Stomach (tissue), 9 donors: Measurements from ENCODE around the gene PLPP2. TPM values are rescaled to one million over a fixed set of nuclear protein-coding genes. Genes with fewer than 3 reads are reported as not detected.

Source experiments
- DNase-seq, 2 donors: peaks; one replicate each; pipeline versions ENCODE4 v3.0.0 to v3.0.0-alpha.2; 2013 to 2019
- H3K27ac ChIP-seq, 5 donors: fragments of 200-600 bp in 4 of 5; sonication (generic) in 4 of 5; one replicate each; pipeline ENCODE4 v1.5.1; 2013 to 2019; ENCODE audit warnings: mild to moderate bottlenecking in 1 of 5, moderate library complexity in 1 of 5
- H3K27me3 ChIP-seq, 3 donors: fragments of 200-600 bp; sonication (generic); one replicate each; pipeline ENCODE4 v1.5.1; 2017 to 2019; ENCODE audit warnings: mixed run types in 1 of 3
- H3K36me3 ChIP-seq, 4 donors: fragments of 200-600 bp; sonication (generic); 1 replicate in 3 of 4; 2 replicates in 1 of 4; pipeline ENCODE4 v1.5.1; 2016 to 2019
- H3K4me1 ChIP-seq, 4 donors: fragments of 200-600 bp; sonication (generic); one replicate each; pipeline ENCODE4 v1.5.1; 2016 to 2019
- H3K4me3 ChIP-seq, 4 donors: fragments of 200-600 bp; sonication (generic) in 3 of 4; one replicate each; pipeline ENCODE4 v1.5.1; 2016 to 2019; ENCODE audit warnings: mild to moderate bottlenecking in 1 of 4
- H3K9me3 ChIP-seq, 4 donors: fragments of 200-600 bp; sonication (generic); one replicate each; pipeline ENCODE4 v1.5.1; 2016 to 2019
- CTCF ChIP-seq, 7 experiments: fragments of 450-650 bp in 4 of 7; fragments of 200-600 bp in 3 of 7; sonication (generic) in 3 of 7; IDR thresholded peaks; one replicate each; pipeline ENCODE4 v1.5.1; 2016 to 2019; ENCODE audit warnings: antibody characterized with exemption in 7 of 7, control low read depth in 2 of 7, mild to moderate bottlenecking in 1 of 7
- EP300 ChIP-seq: sonication (generic); formaldehyde crosslinking; IDR thresholded peaks from one replicate; pipeline ENCODE4 v1.6.1; 2017; ENCODE audit warnings: antibody characterized with exemption
- POLR2A ChIP-seq, 4 donors: fragments of 450-650 bp; IDR thresholded peaks; one replicate each; pipeline ENCODE4 v1.6.1; 2016; ENCODE audit warnings: antibody characterized with exemption in 4 of 4, control low read depth in 2 of 4, mild to moderate bottlenecking in 1 of 4, moderate library complexity in 1 of 4
- POLR2AphosphoS5 ChIP-seq, 3 donors: sonication (generic); formaldehyde crosslinking; IDR thresholded peaks; one replicate each; pipeline ENCODE4 v1.6.1; 2016; ENCODE audit warnings: antibody characterized with exemption in 3 of 3
- WGBS, 5 donors: extraction: QIAGEN DNeasy Blood & Tissue Kit in 3 of 5; methylation state at CpG; one replicate each; pipeline versions ENCODE4 v1.1.5 to v1.1.7; 2013 to 2018; 5-methylcytosine and 5-hydroxymethylcytosine counted together
- intact Hi-C: fragments of 100-400 bp; cut with DNase I; formaldehyde crosslinking; loops from one replicate; pipeline ENCODE4 v1.15.1; 2023; ENCODE audit warnings: low total_unique reads
- polyA plus RNA-seq, 3 donors: library from polyadenylated mRNA; stranded (reverse); fragments of 200-250 nt; gene quantifications; one replicate each; pipeline ENCODE4 v1.2.3, GENCODE V29; 2013
- total RNA-seq, 5 donors: library from RNA; depleted of rRNA; stranded (reverse); fragments of >200 nt; gene quantifications; one replicate each; pipeline versions ENCODE4 v1.1.0 to v1.2.3, GENCODE V29; 2014 to 2016
- donor health status: healthy with polysubstance abuse.
- donor health status: Bipolar disorder and iron deficiency.
- donor health status: healthy.

Gene PLPP2
- total and polyA plus RNA-seq, 8 donors = 22.2 to 228 (median 46.1) TPM

- TF ChIP-seq EP300 = no peak
- TF ChIP-seq POLR2AphosphoS5 (IDR thresholded peaks at IDR 0.05) = no peak
- no peak for TF ChIP-seq POLR2A (IDR thresholded peaks at IDR 0.05)
- no peak for TF ChIP-seq CTCF (IDR thresholded peaks at IDR 0.05)
- H3K27me3 ChIP-seq = no peaks in the 10 kb centered on the region
- intact Hi-C loops = no loop called here
- no peak overlapping the region for H3K4me3 ChIP-seq
- peaks cover 48 to 75% (median 72%) of the 10 kb centered on the region in 4 donors for H3K36me3 ChIP-seq
- no peaks in the 10 kb centered on the region for H3K4me1 ChIP-seq
- no peak for DNase-seq
- no peaks in the 10 kb centered on the region for H3K9me3 ChIP-seq
- WGBS, 5 donors = 90 to 96% (median 94%) methylated on average over 10 to 26 of the region's 26 CpGs
- no peak overlapping the region for H3K27ac ChIP-seq
These were observed 15.9 kb upstream of the PLPP2 start for GRCh38 chr19:307111-307531.

DNA sequence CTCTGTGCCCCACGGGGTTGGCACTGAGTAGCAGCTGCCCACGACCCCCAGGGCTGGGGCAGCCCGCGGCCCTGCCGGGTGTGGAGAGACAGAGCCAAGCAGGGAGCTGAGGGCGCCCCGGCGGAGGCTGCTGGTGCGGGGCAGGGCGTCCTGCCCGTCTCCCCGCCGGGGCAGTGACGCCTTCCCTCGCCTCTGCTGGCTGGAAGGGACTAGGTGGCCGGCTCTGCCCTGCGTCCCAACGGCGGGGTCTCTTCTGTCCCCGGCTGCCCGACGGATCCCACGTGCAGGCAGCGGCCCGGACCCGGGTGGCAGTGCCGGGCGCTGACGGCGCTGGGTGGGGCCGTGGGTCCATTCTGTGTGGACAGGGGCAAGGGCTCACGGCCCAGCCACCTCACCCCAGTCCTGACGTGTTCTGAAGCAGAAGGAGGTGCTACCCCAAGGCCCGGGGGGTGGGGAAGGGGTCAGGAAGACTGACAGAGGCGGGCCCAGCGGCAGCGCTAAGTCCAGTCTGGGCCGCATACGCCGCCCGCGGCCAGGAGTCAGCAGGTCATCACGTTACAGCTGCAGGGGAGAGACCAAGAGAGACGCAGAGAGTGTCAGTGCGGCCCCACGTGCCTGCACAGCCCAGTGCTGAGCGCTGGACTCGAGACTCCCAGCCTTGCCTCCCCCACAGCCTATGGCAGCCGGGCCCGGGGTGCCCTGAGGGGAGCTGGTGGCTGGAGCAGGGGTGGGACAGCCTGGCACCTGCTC is 15.1 kb upstream of the PLPP2 start:
- Histone ChIP-seq H3K4me3 (no peak overlapping the region), H3K27ac (no peak overlapping the region), H3K36me3 (peaks cover 43 to 67% (median 64%) of the 10 kb centered on the region in 4 donors), H3K4me1 (no peaks in the 10 kb centered on the region), H3K9me3 (no peaks in the 10 kb centered on the region), H3K27me3 (no peaks in the 10 kb centered on the region)
- no peak for DNase-seq
- WGBS, 5 donors = 92 to 96% (median 95%) methylated on average over 24 to 50 of the region's 50 CpGs
- TF ChIP-seq POLR2A (IDR thresholded peaks at IDR 0.05) (no peak), CTCF (IDR thresholded peaks at IDR 0.05) (no peak), POLR2AphosphoS5 (IDR thresholded peaks at IDR 0.05) (no peak), EP300 (no peak)
- intact Hi-C loops = no loop called here

DNA sequence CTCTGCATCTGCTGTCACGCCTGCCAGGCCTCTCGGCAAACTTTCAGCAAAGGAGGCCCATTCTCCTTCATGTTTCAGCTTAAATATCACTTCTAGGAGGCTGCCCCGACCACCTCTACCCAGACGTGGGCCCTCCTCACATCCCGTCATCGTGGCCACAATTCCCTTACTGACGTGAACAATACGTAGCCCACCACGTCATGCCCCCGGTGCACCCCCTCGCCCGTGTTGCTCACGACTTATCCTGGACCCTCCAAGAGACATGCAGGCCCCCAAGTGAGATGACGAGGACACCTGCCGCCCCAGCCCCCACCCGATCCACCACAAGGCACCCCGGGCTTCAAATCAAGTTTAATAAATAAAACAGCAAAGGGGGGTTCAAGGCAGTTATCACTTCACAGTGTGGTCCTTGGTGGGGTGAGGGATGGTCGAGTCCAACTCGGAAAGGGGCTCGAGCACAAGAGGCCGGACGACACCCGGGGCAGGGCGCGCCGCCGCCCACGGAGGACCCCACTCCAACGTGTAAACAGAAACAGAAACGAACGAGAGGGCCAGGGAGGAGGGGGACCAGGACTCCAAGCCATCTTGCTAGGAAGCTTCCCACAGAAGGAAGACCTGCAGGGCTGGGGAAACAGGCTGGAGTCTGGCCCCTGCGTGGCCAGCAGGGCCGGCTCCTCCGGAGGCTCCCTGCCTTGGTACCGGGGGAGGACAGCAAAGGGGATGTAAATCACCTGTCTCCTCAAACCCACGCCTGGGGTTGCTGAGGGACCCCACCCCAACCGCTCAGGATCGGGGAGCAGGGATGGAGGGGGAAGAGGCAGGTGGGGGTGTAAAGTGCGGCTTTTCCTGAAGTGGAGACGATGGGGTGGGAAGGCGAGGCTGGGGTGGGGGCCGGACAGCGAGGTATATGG is 14.3 kb upstream of the PLPP2 start:
- Histone ChIP-seq H3K9me3 (no peaks in the 10 kb centered on the region), H3K36me3 (peaks cover 39 to 59% (median 56%) of the 10 kb centered on the region in 4 donors), H3K4me1 (no peaks in the 10 kb centered on the region), H3K27ac (no peak overlapping the region), H3K4me3 (no peak overlapping the region), H3K27me3 (no peaks in the 10 kb centered on the region)
- WGBS, 5 donors = 89 to 95% (median 93%) methylated on average over 36 to 43 of the region's 43 CpGs
- no peak for DNase-seq
- intact Hi-C loops = no loop called here
- no peak for TF ChIP-seq POLR2A (IDR thresholded peaks at IDR 0.05)
- no peak for TF ChIP-seq CTCF (IDR thresholded peaks at IDR 0.05)
- no peak for TF ChIP-seq POLR2AphosphoS5 (IDR thresholded peaks at IDR 0.05)
- no peak for TF ChIP-seq EP300

GRCh38 chr19:296476-297225 is 5.4 kb upstream of the PLPP2 start:
- intact Hi-C loops = no loop called here
- H3K27me3 ChIP-seq = peaks cover 0 to 37% (median 19%) of the 10 kb centered on the region in 3 donors
- H3K4me1 ChIP-seq = peaks cover 20 to 35% (median 27%) of the 10 kb centered on the region in 4 donors
- peak in 1 of 2 donors; percentile 25 for DNase-seq
- H3K4me3 ChIP-seq = no peak overlapping the region
- H3K9me3 ChIP-seq = no peaks in the 10 kb centered on the region
- H3K27ac ChIP-seq = peak overlapping the region in 2 of 5 donors; percentile 52 to 80
- WGBS, 5 donors = 83 to 87% (median 84%) methylated on average over 22 of the region's 22 CpGs
- no peak for TF ChIP-seq EP300
- no peak for TF ChIP-seq POLR2AphosphoS5 (IDR thresholded peaks at IDR 0.05)
- no peak for TF ChIP-seq CTCF (IDR thresholded peaks at IDR 0.05)
- no peaks in the 10 kb centered on the region for H3K36me3 ChIP-seq
